Spleen (tissue), 7 donors: ENCODE results near the gene OSBPL1A.

Experiments used
- CTCF ChIP-seq, 11 experiments: fragments of 200-600 bp in 7 of 11; fragments of 450-650 bp in 4 of 11; sonication (generic) in 4 of 11; IDR thresholded peaks in 8 of 11; conservative IDR thresholded peaks in 3 of 11; 1 replicate in 7 of 11; 2 replicates in 4 of 11; pipeline versions ENCODE4 v1.4.0 to v1.8.0; 2016 to 2021; ENCODE audit warnings: antibody characterized with exemption in 11 of 11, inconsistent platforms in 4 of 11, mild to moderate bottlenecking in 1 of 11
- POLR2A ChIP-seq, 3 donors: fragments of 450-650 bp; IDR thresholded peaks; one replicate each; pipeline ENCODE4 v1.5.1; 2017; ENCODE audit warnings: antibody characterized with exemption in 3 of 3, mild to moderate bottlenecking in 1 of 3
- POLR2AphosphoS5 ChIP-seq, 3 donors: sonication (generic); formaldehyde crosslinking; IDR thresholded peaks; one replicate each; pipeline ENCODE4 v1.5.1; 2017; ENCODE audit warnings: antibody characterized with exemption in 3 of 3
- donor health status: DM: no; HTN: no; CAD: no; lungs with moderate emphysema.
- donor health status: DM: no; HTN: no; CAD: no.
- donor health status: DM: no; HTN: no; CAD: no.

GRCh38 chr18:24362757-24363156 lies 34.9 kb downstream of the OSBPL1A start:
- TF ChIP-seq CTCF (IDR thresholded peaks at IDR 0.05 in 8 of 11, conservative IDR thresholded peaks at IDR 0.05 in 3 of 11) (no peak), POLR2A (IDR thresholded peaks at IDR 0.05) (no peak), POLR2AphosphoS5 (IDR thresholded peaks at IDR 0.05) (no peak)
